Stimulated activated CD8-positive, alpha-beta memory T cell treated with anti-CD3 and anti-CD28 coated beads, Interleukin-4, amount 100 ng/mL, for 24 hours (primary cell): ENCODE measurements around the gene MSI2.

Source experiments
- DNase-seq: peaks from one replicate; pipeline ENCODE4 v3.0.0-alpha.2; 2020; ENCODE audit warnings: low read depth

MSI2 gene

DNA sequence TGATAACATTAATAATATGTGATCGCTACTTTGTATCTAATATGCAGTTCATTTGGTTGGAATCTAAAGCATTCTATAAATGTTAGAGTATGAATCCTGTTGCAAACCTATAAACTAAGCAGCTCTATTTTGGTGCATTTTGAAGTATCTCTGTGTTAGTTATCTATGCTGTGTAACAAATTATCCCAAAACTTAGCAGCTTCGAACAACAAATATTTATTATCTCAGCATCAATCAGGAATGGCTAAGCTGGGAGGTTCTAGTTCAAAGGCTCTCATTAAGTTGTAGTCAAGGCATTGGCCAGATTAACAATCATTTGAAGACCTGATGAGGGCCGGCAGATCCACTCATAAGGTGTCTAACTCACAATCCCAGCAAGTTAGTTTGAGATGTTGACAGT lies 10.1 kb upstream of the MSI2 start:
- DNase-seq: no peak

DNA sequence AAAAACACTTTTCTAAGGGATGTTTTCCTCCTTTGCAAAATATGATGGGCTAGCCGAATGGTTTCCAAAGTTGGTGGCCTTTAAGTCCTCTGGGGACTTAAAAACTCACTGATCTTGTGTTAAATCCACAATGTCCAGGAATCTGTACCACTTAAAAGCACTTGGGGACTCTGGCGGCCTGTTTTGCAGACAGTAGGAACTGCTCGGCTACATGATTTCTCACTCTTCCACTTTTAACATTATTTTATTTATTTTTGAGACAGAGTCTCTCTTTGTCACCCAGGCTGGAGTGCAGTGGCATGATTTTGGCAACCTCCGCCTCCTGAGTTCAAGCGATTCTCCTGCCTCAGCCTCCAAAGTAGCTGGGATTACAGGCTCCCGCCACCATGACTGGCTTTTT lies 9.1 kb upstream of the MSI2 start:
- no peak for DNase-seq

DNA sequence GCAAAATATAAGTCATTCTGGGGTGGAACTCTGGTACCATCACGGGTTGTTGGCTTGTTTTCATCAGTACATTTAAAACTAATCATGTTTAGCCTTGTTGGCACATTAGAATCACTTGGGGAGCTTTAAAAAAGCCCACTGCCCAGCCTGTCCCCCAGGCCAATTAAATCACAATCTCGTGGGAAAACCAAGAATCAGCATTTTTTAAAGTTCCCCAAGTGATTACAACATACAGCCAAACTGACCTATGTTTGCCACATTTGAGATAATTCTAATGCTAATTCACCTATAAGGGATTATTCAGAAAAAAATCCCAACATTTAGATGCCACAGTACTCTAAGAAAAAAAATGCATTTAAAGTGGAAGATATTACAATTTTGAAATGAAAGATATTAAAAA lies 8.4 kb upstream of the MSI2 start:
- DNase-seq: no peak

DNA sequence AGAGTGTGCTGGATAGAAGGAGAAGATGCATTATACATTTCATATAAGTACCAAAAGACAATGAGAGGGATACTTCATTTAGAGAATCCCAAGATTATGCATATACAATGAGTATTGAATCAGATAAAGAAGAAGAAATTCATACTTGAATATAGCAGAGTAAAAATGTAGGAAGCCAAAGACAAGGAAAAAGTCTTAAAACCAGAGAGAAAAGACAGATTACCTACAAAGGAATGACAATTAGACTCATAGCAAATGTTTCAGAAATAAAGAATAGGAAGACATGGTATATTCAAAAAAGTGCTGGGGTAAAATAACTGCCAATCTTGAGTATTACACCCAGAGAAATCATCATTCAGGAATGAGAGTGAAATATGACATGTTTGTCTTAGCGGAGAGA lies 6.8 kb upstream of the MSI2 start:
- no peak for DNase-seq

DNA sequence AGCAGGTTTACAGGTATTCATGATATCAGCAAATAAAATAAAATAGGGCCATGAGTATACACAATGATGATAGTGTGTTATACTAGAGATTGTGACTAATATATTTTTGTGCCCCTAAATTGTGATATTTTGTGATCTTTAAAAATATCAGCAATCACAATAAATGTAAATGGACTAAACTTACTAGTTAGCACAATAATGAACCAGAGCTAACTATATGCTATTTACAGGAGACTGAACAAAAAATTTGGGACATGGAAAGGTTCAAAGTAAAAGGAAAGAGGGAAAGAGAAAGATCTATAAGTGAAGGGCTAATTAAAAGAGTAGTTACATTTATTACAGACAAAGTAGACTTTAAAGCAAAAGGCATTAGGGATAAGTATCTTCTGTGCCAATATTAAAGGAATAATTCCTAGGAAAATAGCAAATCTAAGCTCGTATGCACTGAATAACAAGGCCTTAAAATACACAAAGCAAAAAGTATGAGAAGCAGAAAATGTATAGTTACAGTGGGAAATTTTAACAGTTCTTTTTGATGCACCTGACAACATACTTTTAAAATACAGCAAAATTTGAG lies 5.0 kb upstream of the MSI2 start:
- no peak for DNase-seq

DNA sequence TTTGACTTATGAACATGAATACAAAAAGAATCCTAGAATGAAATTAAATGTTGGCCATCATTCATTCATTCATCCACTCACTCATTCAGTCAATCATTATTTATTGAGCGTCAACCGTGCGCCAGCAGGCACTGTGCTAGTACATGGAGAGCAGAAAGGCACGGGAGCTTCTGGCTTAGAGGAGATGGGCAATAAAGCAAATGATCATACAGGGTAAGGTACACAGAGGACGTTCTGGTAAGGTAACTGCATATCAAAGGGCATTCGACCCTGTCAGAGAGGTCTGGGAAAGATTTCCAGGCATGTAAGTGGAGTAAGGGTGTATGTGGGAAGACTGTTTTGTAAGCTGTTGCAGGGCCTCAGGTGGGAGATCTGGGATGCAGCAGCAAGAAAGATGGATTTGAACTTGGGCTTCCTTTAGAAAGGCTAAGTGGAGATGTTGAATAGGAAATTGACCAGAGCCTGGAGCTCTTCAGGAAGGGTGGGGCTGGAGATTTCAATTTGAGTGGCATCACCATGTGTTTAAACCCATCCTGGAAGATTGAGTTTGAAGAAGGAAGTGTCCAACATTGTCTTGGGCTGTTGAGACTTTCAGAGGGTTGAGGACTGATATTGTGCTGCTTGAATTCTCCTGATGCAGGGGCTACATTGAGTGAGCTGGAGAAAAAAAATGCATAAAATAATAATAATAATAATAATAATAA lies 2.8 kb upstream of the MSI2 start:
- no peak for DNase-seq

DNA sequence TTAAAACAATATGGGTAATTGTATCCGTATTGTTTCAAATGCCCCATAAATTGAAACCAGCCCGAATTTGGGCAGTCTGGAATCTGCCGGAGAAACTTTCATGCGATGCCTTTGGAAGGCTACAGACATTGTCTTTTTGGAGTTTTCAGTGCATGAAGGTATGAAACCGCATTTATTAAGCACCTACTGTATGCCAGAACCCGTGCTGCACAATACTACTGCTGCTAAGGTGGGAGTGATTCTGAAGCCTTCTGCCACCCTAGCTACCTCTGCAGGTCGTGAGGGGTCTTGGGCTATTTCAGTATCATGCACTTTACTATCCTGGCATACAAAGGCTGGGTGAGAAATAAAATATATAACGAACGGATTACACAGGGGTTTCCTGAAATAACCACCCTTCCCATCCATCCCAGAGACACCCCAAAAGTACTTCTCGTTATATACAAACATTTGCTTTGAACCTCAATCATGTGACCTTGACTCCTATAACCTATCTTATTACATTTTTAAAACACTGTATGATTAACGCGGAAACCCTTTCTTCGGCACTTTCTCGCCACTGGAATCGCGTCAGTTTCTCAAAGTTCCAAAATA lies 1.0 kb upstream of the MSI2 start:
- DNase-seq: no peak

DNA sequence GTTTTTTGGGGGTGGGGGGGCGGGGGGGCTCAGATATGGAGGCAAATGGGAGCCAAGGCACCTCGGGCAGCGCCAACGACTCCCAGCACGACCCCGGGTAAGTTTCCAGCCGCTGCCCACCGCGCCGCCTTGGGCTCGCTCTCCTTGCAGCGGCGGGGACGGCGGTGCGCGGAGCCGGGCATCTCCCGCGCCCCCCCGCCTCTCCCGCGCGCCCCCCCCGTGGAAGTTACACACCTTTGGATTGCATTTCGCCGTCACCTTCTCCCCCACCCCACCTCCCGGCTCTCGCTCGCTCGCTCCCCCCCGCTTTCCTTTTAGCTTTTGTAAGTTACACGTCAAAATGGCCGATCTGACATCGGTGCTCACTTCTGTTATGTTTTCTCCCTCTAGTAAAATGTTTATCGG lies 387 bp downstream of the MSI2 start:
- DNase-seq: no peak

DNA sequence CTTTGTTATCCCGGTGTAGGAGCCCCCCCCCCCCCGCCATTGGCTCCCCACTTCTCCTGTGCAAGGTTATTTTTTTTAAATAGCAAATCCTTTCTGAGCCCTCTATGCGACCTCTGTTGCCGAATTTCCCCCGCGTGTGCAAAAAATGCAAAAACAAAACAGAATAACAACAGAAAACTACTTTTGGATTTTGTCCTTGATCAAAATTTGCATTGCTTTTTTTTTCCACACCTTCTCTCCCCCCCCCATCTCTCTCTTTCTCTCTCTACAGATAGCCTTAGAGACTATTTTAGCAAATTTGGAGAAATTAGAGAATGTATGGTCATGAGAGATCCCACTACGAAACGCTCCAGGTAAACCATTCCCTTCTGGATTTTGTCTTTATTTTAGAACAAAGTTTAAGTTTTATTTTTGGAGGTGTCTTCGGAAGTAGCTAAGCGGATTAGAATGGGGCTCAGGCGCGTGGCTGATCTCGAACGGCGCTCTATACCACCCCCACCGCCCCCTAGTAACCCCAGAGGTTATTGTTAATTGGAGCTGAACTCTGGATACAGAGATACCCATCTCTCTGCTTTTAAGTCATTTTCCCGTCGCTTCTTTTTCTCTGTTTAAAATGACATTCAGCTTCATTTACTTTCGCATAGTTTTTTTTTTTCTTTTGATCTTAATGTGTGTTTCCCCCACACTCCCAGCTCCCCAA lies 1.0 kb downstream of the MSI2 start:
- DNase-seq: no peak

DNA sequence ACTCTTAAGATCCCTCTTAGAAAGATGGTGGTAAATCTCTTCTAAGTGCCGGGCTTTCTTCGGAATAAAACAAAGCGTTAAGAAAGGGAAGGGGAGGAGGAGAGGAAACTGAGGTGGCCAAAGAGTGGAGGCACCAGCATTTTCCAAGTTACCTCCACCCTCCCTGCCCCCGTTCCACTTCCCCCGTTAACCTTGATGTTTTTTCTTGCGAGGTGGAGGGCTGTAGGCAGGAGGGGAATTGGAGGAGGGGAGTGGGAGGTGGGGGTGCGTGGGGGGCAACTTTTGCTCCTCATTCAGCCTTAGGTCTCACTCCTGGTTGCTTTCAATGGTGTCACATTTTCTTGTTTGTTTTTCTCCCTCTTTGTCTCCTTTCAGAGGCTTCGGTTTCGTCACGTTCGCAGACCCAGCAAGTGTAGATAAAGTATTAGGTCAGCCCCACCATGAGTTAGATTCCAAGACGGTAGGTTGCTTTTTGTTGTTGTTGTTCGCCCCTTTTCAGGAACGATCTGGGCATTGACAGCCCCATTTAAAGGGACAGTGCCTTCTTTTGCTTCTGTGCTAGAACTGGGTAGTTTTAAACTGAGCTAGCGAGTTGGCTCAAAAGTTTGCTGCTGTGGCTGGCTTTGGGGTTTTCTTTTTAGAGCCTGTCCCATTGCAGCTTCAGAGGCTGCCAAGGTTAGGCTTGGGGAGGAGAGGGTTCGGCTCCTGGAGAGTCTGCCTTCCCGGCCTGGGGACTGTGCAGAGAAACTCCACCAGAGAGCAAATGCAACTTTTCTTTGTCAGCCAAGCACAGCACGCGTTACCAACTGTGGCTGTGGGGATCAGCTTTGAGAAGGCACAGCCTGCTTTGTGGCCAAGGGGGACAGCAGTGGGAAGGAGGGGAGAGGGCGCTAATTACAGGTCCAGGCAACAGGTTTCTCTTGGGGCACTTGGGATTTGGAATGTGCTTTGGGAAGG lies 1.9 kb downstream of the MSI2 start:
- no peak for DNase-seq

DNA sequence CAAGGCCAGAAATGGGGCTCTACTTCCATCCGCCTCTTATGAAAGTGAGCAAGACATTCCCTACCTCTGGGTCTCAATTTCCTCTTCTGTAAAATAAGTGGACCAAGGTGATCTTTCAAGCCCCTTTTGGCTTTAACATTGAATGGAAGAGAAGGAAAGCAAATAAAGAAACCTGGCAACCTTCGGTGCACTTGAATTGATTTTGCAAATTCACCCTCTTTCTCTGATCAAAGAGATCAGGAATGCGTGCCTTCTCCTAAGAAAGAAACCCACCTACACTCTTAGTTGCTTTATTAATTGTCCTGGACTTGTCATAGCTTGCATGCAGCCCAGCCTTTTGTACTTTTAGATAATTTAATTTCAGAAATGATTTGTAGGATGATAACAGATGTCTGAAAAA lies 3.0 kb downstream of the MSI2 start:
- DNase-seq: no peak

DNA sequence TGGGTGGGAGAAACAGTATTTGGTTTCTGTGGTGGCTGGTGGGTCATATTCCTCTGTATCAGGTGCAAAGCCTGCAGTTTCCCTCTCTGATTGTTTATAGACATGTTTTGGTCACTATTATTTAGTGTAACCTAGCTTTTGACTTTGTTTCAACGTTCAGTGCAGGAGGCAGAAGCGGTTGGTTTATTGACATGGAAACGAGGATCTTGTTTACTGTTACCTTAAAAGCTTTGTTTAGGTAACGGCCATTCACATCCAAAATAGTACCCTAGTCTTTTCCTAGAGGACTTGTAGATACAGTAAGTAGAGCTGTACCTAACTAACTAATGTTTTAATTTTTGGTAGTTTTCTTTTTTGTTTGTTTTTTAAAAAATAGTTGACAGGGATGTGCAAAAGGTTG lies 3.5 kb downstream of the MSI2 start:
- DNase-seq: no peak

DNA sequence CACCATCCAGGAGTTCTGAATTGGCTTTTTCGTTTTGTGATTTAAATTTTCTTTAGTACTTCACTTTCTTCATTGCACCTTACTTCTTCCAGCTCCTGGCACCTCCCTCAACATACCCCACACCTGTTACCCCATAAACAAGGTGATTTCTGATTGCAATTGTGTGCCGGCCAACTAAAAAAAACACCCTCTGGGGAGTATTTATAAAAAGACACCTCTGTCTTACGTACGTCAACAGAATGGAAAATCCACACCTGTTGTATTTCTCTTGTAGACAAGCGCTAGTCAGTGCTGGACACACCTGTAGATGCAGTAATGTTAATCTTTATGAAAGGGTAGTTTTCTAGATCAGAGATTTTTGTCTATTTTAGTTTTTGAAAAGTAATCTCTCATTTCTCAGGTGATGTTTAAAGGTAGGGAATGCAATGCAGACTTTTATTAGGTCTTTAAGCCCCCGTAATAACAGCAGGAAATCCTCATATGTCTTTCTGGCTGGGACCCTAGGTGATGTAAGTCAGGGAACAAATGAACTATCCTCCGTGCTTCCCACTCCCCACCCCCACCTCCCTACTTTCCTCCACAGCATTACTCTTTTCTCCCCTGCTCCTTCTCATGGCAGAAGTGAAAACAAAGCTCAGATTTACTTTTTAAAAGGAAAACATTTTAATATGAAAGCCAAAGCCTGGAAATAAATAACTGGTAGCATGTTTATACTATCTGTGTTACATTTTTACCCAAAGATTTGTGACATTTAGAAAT lies 4.2 kb downstream of the MSI2 start:
- DNase-seq: no peak

DNA sequence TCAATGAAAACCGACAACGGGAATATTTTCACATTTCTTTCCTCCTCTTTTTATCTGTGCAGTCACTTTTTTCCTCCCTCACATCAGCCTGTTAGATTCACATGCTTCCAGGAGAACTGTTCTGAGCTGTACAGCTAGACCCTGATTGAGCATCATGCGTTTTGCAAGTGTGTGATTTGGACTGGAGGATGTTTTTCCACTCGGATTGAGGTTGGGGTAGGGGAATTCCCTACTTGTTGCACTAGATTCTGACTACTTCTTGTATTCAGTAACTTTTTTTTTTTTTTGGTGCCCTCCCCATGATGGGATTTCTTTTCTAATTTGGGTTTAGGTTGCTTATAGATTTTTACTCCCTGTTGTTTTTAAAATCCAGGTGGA lies 4.8 kb downstream of the MSI2 start:
- DNase-seq: no peak

DNA sequence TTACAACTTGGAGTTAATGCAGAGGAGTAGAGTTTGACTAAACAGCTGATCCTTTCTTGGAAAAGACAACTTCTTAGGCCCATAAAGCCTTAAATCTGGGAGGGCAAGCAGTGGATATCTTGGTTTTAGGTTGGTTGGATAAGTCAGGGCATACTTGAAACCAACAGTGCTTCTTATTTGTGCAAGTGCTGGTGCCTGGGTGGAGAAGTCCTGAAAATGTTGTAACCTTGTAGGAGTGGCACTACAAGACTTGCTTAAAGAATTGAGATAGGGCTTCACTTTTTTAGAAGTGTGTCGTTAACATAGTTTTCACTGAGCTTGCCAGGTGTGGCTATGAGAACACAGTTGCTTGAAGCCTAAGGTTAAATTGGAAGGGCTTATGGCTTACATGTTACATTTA lies 6.2 kb downstream of the MSI2 start:
- no peak for DNase-seq

DNA sequence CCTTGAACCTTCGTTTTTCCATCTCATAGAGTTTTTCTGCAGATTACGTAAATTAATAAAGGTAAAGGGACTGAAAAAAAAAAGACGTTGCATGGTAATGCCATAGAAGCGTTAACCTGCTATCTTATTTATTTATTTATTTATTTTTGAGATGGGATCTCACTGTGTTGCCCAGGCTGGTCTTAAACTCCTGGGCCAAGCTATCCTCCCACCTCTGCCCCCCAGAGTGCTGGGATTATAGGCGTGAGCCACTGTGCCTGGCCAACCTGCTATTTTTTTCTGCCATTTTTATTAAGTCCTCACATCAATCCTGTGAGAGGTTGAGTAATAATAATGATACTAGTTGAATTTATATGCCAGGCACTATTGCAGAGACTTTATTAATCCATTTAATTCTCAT lies 7.9 kb downstream of the MSI2 start:
- DNase-seq: no peak

DNA sequence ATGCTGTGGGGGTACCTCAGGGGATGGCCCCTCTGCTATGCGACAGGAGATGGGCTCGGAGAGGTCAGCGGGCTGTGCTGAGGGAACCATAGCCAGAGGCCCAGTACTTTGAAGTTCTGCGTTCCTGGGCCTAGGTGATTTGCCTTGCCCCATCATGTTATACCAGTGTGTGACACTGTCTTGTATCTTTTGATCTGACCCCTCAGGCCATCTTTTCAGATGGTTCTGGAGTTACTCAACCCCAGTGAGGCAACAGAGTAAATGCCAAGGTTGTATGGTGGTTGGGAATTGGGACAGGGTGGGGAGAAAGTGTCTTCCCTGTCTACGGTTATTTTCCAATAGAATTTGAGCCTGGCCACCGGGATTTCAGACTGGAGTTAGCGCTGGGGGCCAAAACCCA lies 8.5 kb downstream of the MSI2 start:
- no peak for DNase-seq

DNA sequence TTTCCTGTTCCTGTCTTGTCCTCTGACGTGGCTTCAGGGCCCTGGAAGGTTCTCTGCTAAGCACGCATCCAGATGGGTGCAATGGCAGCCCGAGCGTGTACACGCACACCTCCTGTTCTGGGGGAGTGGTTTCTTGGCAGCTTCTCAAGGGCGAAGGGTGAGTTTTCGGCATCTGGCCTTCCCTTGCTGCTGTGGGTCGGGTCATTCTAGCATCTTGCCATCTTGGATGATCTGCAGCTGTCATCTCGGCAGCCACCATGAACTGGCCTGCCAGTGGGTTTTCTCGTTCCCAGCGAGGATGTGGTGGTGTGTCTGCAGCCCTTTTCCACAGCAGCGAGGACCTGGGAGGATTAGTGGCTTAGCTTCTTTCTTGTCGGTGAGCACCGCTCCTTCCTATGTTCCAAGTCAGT lies 10.6 kb downstream of the MSI2 start:
- DNase-seq: no peak

DNA sequence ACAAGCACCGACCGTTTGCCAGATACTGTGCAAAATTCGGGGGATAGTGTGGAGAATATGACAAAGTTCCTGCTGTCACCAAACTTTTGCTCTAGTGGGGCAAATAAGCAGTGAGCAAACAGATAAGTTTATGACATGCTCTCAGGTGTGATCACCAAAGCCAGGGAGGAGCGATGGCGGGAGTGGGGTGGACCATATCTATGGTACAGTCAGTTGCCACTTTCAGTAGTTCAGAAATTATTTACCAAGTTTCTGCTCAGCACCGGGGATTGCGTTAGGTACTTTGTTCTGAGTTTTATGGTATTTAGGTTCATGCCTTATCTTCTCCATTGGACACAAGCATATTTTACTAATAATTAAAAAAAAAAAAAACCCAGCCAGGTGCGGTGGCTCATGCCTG lies 11.9 kb downstream of the MSI2 start:
- DNase-seq: no peak

DNA sequence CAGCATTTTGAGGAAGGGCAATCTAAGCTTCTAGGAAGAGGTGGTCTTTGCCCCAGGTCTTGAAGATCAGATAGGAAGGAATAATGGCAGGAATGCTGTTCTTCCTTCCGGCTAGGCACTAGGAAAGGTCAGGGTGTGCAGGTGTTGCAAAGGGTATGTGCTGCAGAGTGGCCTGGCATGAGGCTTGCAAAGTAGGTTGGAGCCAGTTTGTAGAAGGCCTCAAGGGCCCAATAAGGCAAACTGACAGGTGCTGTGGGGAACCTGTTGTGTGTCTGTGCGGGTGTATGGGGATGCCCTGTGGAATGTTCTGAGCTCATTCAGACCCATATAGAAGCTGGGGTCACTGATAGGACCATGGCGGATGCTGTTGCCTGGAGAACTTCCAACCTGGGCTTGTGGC lies 12.7 kb downstream of the MSI2 start:
- DNase-seq: no peak

DNA sequence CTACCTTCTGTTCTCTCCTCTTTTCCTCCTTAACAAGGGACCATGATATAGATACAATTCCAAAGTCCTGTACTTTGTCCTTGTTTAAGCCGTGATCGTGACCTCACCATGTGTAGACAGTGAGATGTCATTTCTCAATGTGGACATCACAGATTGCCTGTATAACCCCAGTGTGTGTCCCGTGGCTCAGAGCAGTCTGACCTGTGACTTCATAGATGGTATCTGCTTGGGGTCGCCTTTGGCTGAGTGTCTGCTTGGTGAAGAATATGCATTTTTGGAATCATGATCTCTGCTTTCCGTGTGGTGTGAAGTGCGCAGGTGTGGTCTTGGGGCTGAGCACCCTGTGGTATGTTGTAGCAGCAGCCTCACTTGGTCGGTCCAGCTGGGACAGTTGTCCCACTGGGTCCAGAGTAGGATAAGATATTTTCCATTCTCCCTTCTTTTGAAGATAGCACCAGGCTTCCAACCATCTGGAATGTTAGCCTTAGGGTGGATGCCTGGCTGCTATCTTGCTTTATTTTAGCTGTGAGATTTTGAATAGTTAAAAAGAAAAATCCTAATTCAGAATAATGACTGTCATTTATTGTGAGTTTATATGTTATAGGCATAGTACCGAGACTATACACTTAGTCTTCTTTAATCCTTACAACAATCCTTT lies 13.4 kb downstream of the MSI2 start:
- DNase-seq: no peak
